Mucosa of descending colon (tissue), 3 donors: ENCODE results near the gene IQCB1. TPM values are rescaled to one million over a fixed set of nuclear protein-coding genes. Genes with fewer than 3 reads are reported as not detected.
"Not testable (repeated sequence)": the region's sequence is repeated elsewhere in the genome, so short reads cannot be mapped to it uniquely, and the experiment has no call there.

Experiments used
- ATAC-seq: fragments of 200-7000 bp; cut with Tn5 transposase; one replicate; pipeline ENCODE4 v1.9.1; 2020; ENCODE audit warnings: mild to moderate bottlenecking, moderate library complexity
- DNase-seq, 3 donors: peaks; one replicate each; pipeline ENCODE4 v3.0.0-alpha.2; 2020
- H3K36me3 ChIP-seq: fragments of 200-600 bp; one replicate; pipeline ENCODE4 v1.8.0; 2021; ENCODE audit warnings: low read depth, mild to moderate bottlenecking
- H3K4me1 ChIP-seq: fragments of 200-600 bp; one replicate; pipeline ENCODE4 v1.8.0; 2021; ENCODE audit warnings: low read depth, mild to moderate bottlenecking
- H3K4me3 ChIP-seq: fragments of 200-600 bp; one replicate; pipeline ENCODE4 v1.8.0; 2021; ENCODE audit warnings: mild to moderate bottlenecking
- H3K9me3 ChIP-seq: fragments of 200-600 bp; one replicate; pipeline ENCODE4 v1.8.0; 2021; ENCODE audit warnings: mild to moderate bottlenecking
- intact Hi-C, 2 donors: fragments of 100-400 bp; cut with DNase I in 1 of 2; cut with micrococcal nuclease in 1 of 2; formaldehyde crosslinking; loops; one replicate each; pipeline versions ENCODE4 v1.11.0 to v1.11.1; 2022; cut with DNase I, micrococcal nuclease
- total RNA-seq, 3 donors: library from RNA; stranded (reverse); fragmentation: NEBNext Ultra II Directional in 2 of 3; extraction: Animal tissue kit (Norgen Biotek cat#: 25700) in 2 of 3; gene quantifications; one replicate each; pipeline versions ENCODE4 v1.2.1 to v1.2.4, GENCODE V29; 2021 to 2023
- TF ChIP-seq, protein P1 (sequence below): fragments of 200-600 bp; IDR thresholded peaks from one replicate; pipeline ENCODE4 v1.8.0; 2022; ENCODE audit warnings: antibody characterized with exemption, mild to moderate bottlenecking
- donor health status: DM: no; HTN: no; CAD: no; lungs with moderate emphysema.
- donor health status: DM: no; HTN: no; CAD: no.
- donor health status: DM: no; HTN: yes; CAD: no.

Gene IQCB1
- total RNA-seq, 3 donors from 2014 or later = 14.5 to 25.1 (median 22.2) TPM

DNA sequence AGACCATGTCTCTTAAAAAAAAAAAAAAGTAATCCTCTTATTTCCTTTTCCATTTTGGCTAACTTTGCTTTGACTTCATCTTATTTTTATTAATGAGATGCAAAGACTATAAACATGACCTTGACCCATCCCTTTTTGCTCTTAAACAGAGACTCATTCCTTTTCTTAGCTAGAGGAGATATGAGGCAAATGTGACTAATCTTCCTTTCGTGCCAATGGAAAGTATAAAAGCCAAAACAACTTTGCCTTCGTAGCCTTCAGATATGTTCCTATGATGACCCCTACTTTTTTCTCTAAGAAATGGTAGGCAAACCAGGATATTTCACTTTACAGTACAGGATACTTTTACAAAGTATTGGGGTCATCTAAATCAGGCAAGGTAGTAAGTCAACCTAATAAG, 48.4 kb downstream of the IQCB1 start:
- Histone ChIP-seq H3K4me3 (no peak overlapping the region), H3K36me3 (no peaks in the 10 kb centered on the region), H3K9me3 (no peaks in the 10 kb centered on the region), H3K4me1 (no peaks in the 10 kb centered on the region)
- DNase-seq (no peak), ATAC-seq (no peak)
- intact Hi-C loops = no loop called here
- TF ChIP-seq, protein P1, sequence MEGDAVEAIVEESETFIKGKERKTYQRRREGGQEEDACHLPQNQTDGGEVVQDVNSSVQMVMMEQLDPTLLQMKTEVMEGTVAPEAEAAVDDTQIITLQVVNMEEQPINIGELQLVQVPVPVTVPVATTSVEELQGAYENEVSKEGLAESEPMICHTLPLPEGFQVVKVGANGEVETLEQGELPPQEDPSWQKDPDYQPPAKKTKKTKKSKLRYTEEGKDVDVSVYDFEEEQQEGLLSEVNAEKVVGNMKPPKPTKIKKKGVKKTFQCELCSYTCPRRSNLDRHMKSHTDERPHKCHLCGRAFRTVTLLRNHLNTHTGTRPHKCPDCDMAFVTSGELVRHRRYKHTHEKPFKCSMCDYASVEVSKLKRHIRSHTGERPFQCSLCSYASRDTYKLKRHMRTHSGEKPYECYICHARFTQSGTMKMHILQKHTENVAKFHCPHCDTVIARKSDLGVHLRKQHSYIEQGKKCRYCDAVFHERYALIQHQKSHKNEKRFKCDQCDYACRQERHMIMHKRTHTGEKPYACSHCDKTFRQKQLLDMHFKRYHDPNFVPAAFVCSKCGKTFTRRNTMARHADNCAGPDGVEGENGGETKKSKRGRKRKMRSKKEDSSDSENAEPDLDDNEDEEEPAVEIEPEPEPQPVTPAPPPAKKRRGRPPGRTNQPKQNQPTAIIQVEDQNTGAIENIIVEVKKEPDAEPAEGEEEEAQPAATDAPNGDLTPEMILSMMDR = no peak

DNA sequence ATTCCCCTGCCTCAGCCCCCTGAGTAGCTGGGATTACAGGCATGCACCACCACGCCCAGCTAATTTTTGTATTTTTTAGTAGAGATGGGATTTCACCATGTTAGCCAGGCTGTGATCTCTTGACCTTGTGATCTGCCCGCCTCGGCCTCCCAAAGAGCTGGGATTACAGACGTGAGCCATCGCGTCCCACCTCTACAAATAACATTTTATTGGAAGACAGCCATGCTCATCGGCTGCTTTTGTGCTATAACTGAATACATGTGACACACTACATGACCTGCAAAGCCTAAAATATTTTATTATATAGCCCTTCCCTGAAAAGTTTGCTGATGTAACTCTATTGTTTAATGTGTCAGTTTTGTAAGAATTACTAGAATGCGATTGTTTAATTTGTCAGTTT, 52.1 kb downstream of the IQCB1 start:
- intact Hi-C loops, H3K4me1 ChIP-seq, H3K9me3 ChIP-seq, ATAC-seq, DNase-seq, H3K36me3 ChIP-seq, H3K4me3 ChIP-seq: not testable (repeated sequence)

DNA sequence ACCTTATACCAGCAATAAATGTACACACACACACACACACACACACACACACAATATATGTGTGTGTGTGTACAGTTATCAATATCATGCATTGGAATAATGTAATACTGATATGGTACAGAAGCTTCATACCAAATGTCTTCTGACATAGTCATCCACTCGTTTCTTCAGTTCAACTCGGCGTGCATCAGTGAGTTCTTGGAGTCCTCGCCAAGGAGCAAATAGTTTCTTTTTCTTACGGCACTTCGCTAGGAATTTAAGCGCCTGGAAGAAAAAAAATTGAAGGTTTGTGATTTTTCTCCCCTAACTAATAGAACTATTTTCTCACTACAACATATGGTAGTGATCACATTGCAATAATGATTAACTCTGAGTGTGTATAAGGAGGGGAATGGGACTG, 53.2 kb downstream of the IQCB1 start:
- ATAC-seq (no peak), DNase-seq (no peak)
- H3K9me3 ChIP-seq = no peaks in the 10 kb centered on the region
- H3K4me1 ChIP-seq = no peaks in the 10 kb centered on the region
- peaks cover 2% of the 10 kb centered on the region for H3K36me3 ChIP-seq
- H3K4me3 ChIP-seq = no peak overlapping the region
- TF ChIP-seq, protein P1 = no peak
- intact Hi-C loops = no loop called here

DNA sequence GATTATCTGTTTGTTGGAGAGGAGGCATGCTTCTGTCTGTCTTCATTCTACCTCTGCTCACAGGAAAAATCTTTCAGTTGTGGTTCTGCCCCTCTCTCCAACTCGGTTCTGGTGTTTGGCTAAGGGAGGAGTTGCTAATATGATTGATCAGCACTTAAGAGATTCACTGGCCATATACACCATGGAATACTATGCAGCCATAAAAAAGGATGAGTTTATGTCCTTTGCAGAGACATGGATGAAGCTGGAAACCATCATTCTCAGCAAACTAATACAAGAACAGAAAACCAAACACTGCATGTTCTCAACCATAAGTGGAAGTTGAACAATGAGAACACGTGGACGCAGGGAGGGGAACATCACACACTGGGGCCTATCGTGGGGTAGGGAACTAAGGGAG, 59.8 kb downstream of the IQCB1 start:
- H3K9me3 ChIP-seq, ATAC-seq, H3K4me1 ChIP-seq, H3K36me3 ChIP-seq, H3K4me3 ChIP-seq, intact Hi-C loops, DNase-seq: not testable (repeated sequence)

DNA sequence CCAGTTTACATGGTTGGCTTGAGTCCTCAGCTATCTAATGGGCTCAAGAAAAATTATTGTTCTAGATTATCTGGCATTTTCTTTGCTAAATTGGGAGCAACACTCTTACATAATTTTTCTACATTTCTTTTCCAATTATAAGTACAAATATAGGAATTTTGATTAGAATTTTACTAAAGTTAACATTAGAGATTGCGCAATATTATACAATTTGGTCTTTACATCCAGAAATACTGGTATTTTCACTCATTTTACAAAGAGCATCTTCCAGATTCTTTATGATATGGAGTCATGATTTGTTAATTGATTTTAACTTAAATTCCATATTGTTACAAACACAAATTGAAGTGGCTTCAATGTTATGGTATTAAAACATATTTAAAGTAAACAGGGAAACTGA, 65.6 kb downstream of the IQCB1 start:
- ATAC-seq (no peak), DNase-seq (no peak)
- Histone ChIP-seq H3K36me3 (peaks cover 4% of the 10 kb centered on the region), H3K9me3 (no peaks in the 10 kb centered on the region), H3K4me1 (no peaks in the 10 kb centered on the region), H3K4me3 (no peak overlapping the region)
- intact Hi-C loops = no loop called here
- TF ChIP-seq, protein P1 = no peak

DNA sequence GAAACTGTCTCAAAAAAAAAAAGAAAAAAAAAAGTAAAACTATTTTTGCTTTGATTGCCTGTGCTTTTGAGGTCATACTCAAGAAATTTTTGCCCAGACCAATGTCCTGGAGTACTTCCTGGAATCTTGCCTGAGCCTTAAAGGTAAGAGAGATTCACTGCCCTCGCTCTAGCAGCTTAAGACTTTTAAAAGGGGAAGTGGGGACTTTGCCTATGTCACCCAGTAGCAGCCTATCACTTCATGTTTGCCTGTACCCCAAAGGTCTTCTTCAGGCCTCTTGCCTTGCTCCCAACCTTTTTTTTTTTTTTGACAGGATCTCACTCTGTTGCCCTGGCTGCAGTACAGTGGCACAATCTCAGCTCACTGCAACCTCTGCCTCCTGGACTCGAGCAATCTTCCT, 66.4 kb downstream of the IQCB1 start:
- no peaks in the 10 kb centered on the region for H3K9me3 ChIP-seq
- ATAC-seq = no peak
- intact Hi-C loops = no loop called here
- DNase-seq = no peak
- H3K4me3 ChIP-seq = no peak overlapping the region
- H3K36me3 ChIP-seq = peaks cover 4% of the 10 kb centered on the region
- H3K4me1 ChIP-seq = no peaks in the 10 kb centered on the region
- TF ChIP-seq, protein P1 = no peak

DNA sequence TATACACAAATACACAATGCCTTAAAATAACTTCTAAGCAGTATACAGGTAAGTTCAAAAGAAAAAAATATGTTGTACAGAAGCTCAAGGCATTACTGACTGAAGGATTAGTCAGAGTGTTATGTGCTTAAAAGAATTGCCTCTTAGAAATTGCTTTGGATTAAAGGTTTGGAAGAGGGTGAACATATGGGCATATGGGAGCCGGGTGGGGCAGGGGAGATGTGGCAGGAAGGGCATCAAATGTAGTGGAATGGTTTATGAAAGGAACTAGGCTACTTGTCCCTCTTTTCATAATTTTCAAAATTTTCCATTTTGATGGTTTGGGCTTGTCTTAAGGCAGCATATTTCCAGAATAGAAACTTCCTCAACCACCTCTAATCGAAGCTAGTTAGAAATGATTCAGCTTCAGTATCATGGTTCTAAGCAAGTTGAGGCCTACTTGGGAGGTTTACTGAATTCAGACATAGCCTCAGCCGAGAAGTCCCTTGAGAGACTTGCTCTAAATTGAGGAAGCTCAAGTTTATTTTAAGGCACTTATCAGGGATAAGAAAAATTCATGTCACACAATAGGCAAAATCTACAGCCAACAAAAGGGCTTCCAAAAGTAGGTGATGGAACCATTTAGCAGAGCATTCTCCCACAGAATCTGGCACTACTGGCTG, 75.2 kb downstream of the IQCB1 start:
- intact Hi-C loops = no loop called here

More for the DNA sequence above, 75.2 kb downstream of the IQCB1 start:
- Histone ChIP-seq H3K4me3 (no peak overlapping the region), H3K36me3 (no peaks in the 10 kb centered on the region), H3K4me1 (no peaks in the 10 kb centered on the region), H3K9me3 (no peaks in the 10 kb centered on the region)
- TF ChIP-seq, protein P1 = no peak
- no peak for DNase-seq
- no peak for ATAC-seq
